ENCODE data around the gene PLEKHG3.

- TF ChIP-seq GATA3 (IDR thresholded peaks at IDR 0.05; ENCODE audit: low read depth, low read length) (no peak), GATA2 (IDR thresholded peaks at IDR 0.05; ENCODE audit: low read depth, low read length) (no peak)
Measured at GRCh38 chr14:64663174-64663573, 41.0 kb upstream of the PLEKHG3 start.

Data from SH-SY5Y (cell line).